CD4-positive, alpha-beta memory T cell (primary cell): ENCODE data around the gene PLXDC2. TPM values are rescaled to one million over a fixed set of nuclear protein-coding genes. Genes with fewer than 3 reads are reported as not detected.

Experiments used
- CTCF ChIA-PET: fragments of 350-600 bp; sonication (Branson Sonifier 250); formaldehyde crosslinking; loops from one replicate; lab custom pipeline; 2021; ENCODE audit warnings: inconsistent platforms; ENCODE audit not compliant: partially characterized antibody; lab: Charles Lee
- POLR2A ChIA-PET: fragments of 350-600 bp; sonication (Branson Sonifier 250); formaldehyde crosslinking; loops from one replicate; lab custom pipeline; 2021; ENCODE audit not compliant: partially characterized antibody; lab: Charles Lee
- DNase-seq, 5 donors: peaks; one replicate each; pipeline versions ENCODE4 v3.0.0 to v3.0.0-alpha.2; 2020 to 2022; ENCODE audit warnings: mixed read lengths in 1 of 5
- H3K27ac ChIP-seq: one replicate; pipeline ENCODE4 v1.7.0; 2013; ENCODE audit warnings: low read depth, low read length
- H3K27me3 ChIP-seq: 2 replicates; pipeline ENCODE4 v1.7.0; 2013; ENCODE audit warnings: mild to moderate bottlenecking, low read length, moderate library complexity; ENCODE audit not compliant: insufficient read depth
- H3K36me3 ChIP-seq: 2 replicates; pipeline ENCODE4 v1.7.0; 2013; ENCODE audit warnings: mild to moderate bottlenecking, low read length, moderate library complexity; ENCODE audit not compliant: insufficient read depth
- H3K4me1 ChIP-seq: 2 replicates; pipeline ENCODE4 v1.7.0; 2013; ENCODE audit warnings: mild to moderate bottlenecking, low read length, moderate library complexity; ENCODE audit not compliant: insufficient read depth
- H3K4me3 ChIP-seq, 2 donors: one replicate each; pipeline ENCODE4 v1.7.0; 2013; ENCODE audit warnings: low read length in 2 of 2, mild to moderate bottlenecking in 1 of 2
- H3K9me3 ChIP-seq, 2 donors: one replicate each; pipeline ENCODE4 v1.7.0; 2013; ENCODE audit warnings: low read length in 2 of 2, control low read depth in 1 of 2; ENCODE audit not compliant: control insufficient read depth in 1 of 2
- H3K27ac Mint-ChIP-seq, 7 donors: one replicate each; pipeline ENCODE4 v1.8.0; 2020 to 2021; ENCODE audit warnings: mixed read lengths in 7 of 7, mild to moderate bottlenecking in 6 of 7, inconsistent platforms in 3 of 7, moderate library complexity in 3 of 7
- H3K27me3 Mint-ChIP-seq, 2 donors: one replicate each; pipeline ENCODE4 v1.8.0; 2020 to 2021; ENCODE audit warnings: mixed read lengths in 2 of 2
- H3K36me3 Mint-ChIP-seq, 2 donors: one replicate each; pipeline ENCODE4 v1.8.0; 2020 to 2021; ENCODE audit warnings: mixed read lengths in 2 of 2, inconsistent platforms in 1 of 2, mild to moderate bottlenecking in 1 of 2
- H3K4me1 Mint-ChIP-seq, 4 donors: one replicate each; pipeline ENCODE4 v1.8.0; 2020 to 2021; ENCODE audit warnings: mixed read lengths in 4 of 4, mild to moderate bottlenecking in 1 of 4
- H3K4me3 Mint-ChIP-seq, 8 donors: one replicate each; pipeline ENCODE4 v1.8.0; 2020 to 2021; ENCODE audit warnings: mixed read lengths in 8 of 8, mild to moderate bottlenecking in 7 of 8, moderate library complexity in 6 of 8, inconsistent platforms in 3 of 8
- H3K9me3 Mint-ChIP-seq, 8 donors: one replicate each; pipeline ENCODE4 v1.8.0; 2020 to 2021; ENCODE audit warnings: mixed read lengths in 8 of 8, mild to moderate bottlenecking in 5 of 8, inconsistent platforms in 3 of 8, moderate library complexity in 1 of 8
- intact Hi-C: fragments of 100-400 bp; cut with micrococcal nuclease; formaldehyde crosslinking; loops from one replicate; pipeline ENCODE4 v1.15.1; 2023
- polyA plus RNA-seq, 2 donors: library from polyadenylated mRNA; unstranded; fragments of 300-500 nt; fragmentation: Illumina TruSeq; gene quantifications; one replicate each; pipeline ENCODE4 v1.2.3, GENCODE V29; 2021
- total RNA-seq, 2 experiments: library from RNA; stranded (reverse); gene quantifications; one replicate each; pipeline ENCODE4 v1.2.3, GENCODE V29; 2021

Gene PLXDC2
- total and polyA plus RNA-seq, 4 experiments from 2014 or later, result 0.90 to 1.2 TPM; not detected in 2

- Mint-ChIP-seq H3K27ac (no peak overlapping the region), H3K4me1 (no peaks in the 10 kb centered on the region), H3K36me3 (no peaks in the 10 kb centered on the region), H3K4me3 (no peak overlapping the region), H3K27me3 (no peaks in the 10 kb centered on the region), H3K9me3 (peaks cover 0 to 16% (median 5%) of the 10 kb centered on the region in 8 donors)
- Histone ChIP-seq H3K36me3 (no peaks in the 10 kb centered on the region), H3K27ac (no peak overlapping the region), H3K4me3 (no peak overlapping the region), H3K27me3 (no peaks in the 10 kb centered on the region), H3K4me1 (no peaks in the 10 kb centered on the region), H3K9me3 (no peaks in the 10 kb centered on the region)
- CTCF ChIA-PET, result no interaction called here
- POLR2A ChIA-PET, result no interaction called here
- no peak for DNase-seq
- intact Hi-C loops, result no loop called here
Measured at GRCh38 chr10:20013991-20014750, 197.9 kb downstream of the PLXDC2 start.

GRCh38 chr10:20017961-20018360, 201.7 kb downstream of the PLXDC2 start:
- no peaks in the 10 kb centered on the region for H3K4me1 Mint-ChIP-seq
- CTCF ChIA-PET, result no interaction called here
- H3K36me3 Mint-ChIP-seq, result no peaks in the 10 kb centered on the region
- no peak overlapping the region for H3K4me3 ChIP-seq
- peaks cover 0 to 16% (median 6%) of the 10 kb centered on the region in 8 donors for H3K9me3 Mint-ChIP-seq
- no peak overlapping the region for H3K27ac Mint-ChIP-seq
- H3K4me3 Mint-ChIP-seq, result no peak overlapping the region
- H3K9me3 ChIP-seq, result no peaks in the 10 kb centered on the region
- H3K4me1 ChIP-seq, result no peaks in the 10 kb centered on the region
- DNase-seq, result no peak
- no peaks in the 10 kb centered on the region for H3K27me3 ChIP-seq
- H3K36me3 ChIP-seq, result no peaks in the 10 kb centered on the region
- intact Hi-C loops, result no loop called here
- H3K27ac ChIP-seq, result no peak overlapping the region
- no peaks in the 10 kb centered on the region for H3K27me3 Mint-ChIP-seq
- POLR2A ChIA-PET, result no interaction called here

- H3K4me1 Mint-ChIP-seq, result no peaks in the 10 kb centered on the region
- Histone ChIP-seq H3K4me1 (no peaks in the 10 kb centered on the region), H3K36me3 (no peaks in the 10 kb centered on the region), H3K4me3 (no peak overlapping the region), H3K9me3 (no peaks in the 10 kb centered on the region), H3K27me3 (no peaks in the 10 kb centered on the region), H3K27ac (no peak overlapping the region)
- intact Hi-C loops, result no loop called here
- ChIA-PET POLR2A (no interaction called here), CTCF (interaction anchor here (0.6 kb wide), 1 partner anchor 32 kb away, joined by 3 read pairs; no protein-coding TSS in a partner anchor)
- H3K4me3 Mint-ChIP-seq, result no peak overlapping the region
- DNase-seq, result no peak
- H3K9me3 Mint-ChIP-seq, result peaks cover 0 to 9% (median 5%) of the 10 kb centered on the region in 8 donors
- no peaks in the 10 kb centered on the region for H3K27me3 Mint-ChIP-seq
- H3K27ac Mint-ChIP-seq, result no peak overlapping the region
- no peaks in the 10 kb centered on the region for H3K36me3 Mint-ChIP-seq
Measured at GRCh38 chr10:20020677-20021076, 204.4 kb downstream of the PLXDC2 start.

GRCh38 chr10:20029523-20029922, 213.3 kb downstream of the PLXDC2 start:
- Mint-ChIP-seq H3K4me3 (no peak overlapping the region), H3K27me3 (no peaks in the 10 kb centered on the region), H3K9me3 (peaks cover 2 to 10% (median 6%) of the 10 kb centered on the region in 8 donors), H3K27ac (no peak overlapping the region), H3K4me1 (no peaks in the 10 kb centered on the region), H3K36me3 (no peaks in the 10 kb centered on the region)
- ChIA-PET POLR2A (no interaction called here), CTCF (no interaction called here)
- Histone ChIP-seq H3K4me3 (no peak overlapping the region), H3K27me3 (no peaks in the 10 kb centered on the region), H3K4me1 (no peaks in the 10 kb centered on the region), H3K27ac (no peak overlapping the region), H3K9me3 (no peaks in the 10 kb centered on the region), H3K36me3 (no peaks in the 10 kb centered on the region)
- intact Hi-C loops, result no loop called here
- no peak for DNase-seq

GRCh38 chr10:20033476-20033875, 217.2 kb downstream of the PLXDC2 start:
- Histone ChIP-seq H3K4me1 (no peaks in the 10 kb centered on the region), H3K9me3 (no peaks in the 10 kb centered on the region), H3K27ac (no peak overlapping the region), H3K36me3 (no peaks in the 10 kb centered on the region), H3K27me3 (no peaks in the 10 kb centered on the region), H3K4me3 (no peak overlapping the region)
- peaks cover 2 to 9% (median 5%) of the 10 kb centered on the region in 8 donors for H3K9me3 Mint-ChIP-seq
- H3K27me3 Mint-ChIP-seq, result no peaks in the 10 kb centered on the region
- ChIA-PET POLR2A (no interaction called here), CTCF (no interaction called here)
- no peaks in the 10 kb centered on the region for H3K36me3 Mint-ChIP-seq
- no peak overlapping the region for H3K27ac Mint-ChIP-seq
- no peak for DNase-seq
- H3K4me1 Mint-ChIP-seq, result no peaks in the 10 kb centered on the region
- intact Hi-C loops, result no loop called here
- H3K4me3 Mint-ChIP-seq, result no peak overlapping the region

- H3K36me3 Mint-ChIP-seq, result no peaks in the 10 kb centered on the region
- peaks cover 0 to 8% (median 2%) of the 10 kb centered on the region in 8 donors for H3K9me3 Mint-ChIP-seq
- no peaks in the 10 kb centered on the region for H3K27me3 Mint-ChIP-seq
- H3K4me1 Mint-ChIP-seq, result no peaks in the 10 kb centered on the region
- H3K9me3 ChIP-seq, result no peaks in the 10 kb centered on the region
- DNase-seq, result no peak
- H3K36me3 ChIP-seq, result no peaks in the 10 kb centered on the region
- H3K27ac ChIP-seq, result no peak overlapping the region
- H3K4me3 Mint-ChIP-seq, result no peak overlapping the region
- no peak overlapping the region for H3K4me3 ChIP-seq
- H3K27me3 ChIP-seq, result no peaks in the 10 kb centered on the region
- ChIA-PET POLR2A (no interaction called here), CTCF (no interaction called here)
- no peak overlapping the region for H3K27ac Mint-ChIP-seq
- no peaks in the 10 kb centered on the region for H3K4me1 ChIP-seq
- intact Hi-C loops, result no loop called here
Measured at GRCh38 chr10:20034732-20035131, 218.5 kb downstream of the PLXDC2 start.

GRCh38 chr10:20040012-20040411, 223.8 kb downstream of the PLXDC2 start:
- Mint-ChIP-seq H3K36me3 (no peaks in the 10 kb centered on the region), H3K9me3 (peaks cover 0 to 11% (median 3%) of the 10 kb centered on the region in 8 donors), H3K4me1 (no peaks in the 10 kb centered on the region), H3K27me3 (no peaks in the 10 kb centered on the region), H3K4me3 (no peak overlapping the region), H3K27ac (no peak overlapping the region)
- intact Hi-C loops, result no loop called here
- H3K36me3 ChIP-seq, result no peaks in the 10 kb centered on the region
- no peaks in the 10 kb centered on the region for H3K4me1 ChIP-seq
- ChIA-PET POLR2A (no interaction called here), CTCF (no interaction called here)
- peaks cover 0 to 8% of the 10 kb centered on the region in 2 donors for H3K9me3 ChIP-seq
- no peak overlapping the region for H3K27ac ChIP-seq
- no peak overlapping the region for H3K4me3 ChIP-seq
- DNase-seq, result no peak
- no peaks in the 10 kb centered on the region for H3K27me3 ChIP-seq
